Measurements from ENCODE around the gene JMJD6. TPM values are rescaled to one million over a fixed set of nuclear protein-coding genes. Genes with fewer than 3 reads are reported as not detected.

The JMJD6 gene
- total RNA-seq, 1 experiment from 2014 or later = 28.9 TPM

GRCh38 chr17:76733618-76733957 is 7.2 kb upstream of the JMJD6 start:
- TF ChIP-seq, protein P1, sequence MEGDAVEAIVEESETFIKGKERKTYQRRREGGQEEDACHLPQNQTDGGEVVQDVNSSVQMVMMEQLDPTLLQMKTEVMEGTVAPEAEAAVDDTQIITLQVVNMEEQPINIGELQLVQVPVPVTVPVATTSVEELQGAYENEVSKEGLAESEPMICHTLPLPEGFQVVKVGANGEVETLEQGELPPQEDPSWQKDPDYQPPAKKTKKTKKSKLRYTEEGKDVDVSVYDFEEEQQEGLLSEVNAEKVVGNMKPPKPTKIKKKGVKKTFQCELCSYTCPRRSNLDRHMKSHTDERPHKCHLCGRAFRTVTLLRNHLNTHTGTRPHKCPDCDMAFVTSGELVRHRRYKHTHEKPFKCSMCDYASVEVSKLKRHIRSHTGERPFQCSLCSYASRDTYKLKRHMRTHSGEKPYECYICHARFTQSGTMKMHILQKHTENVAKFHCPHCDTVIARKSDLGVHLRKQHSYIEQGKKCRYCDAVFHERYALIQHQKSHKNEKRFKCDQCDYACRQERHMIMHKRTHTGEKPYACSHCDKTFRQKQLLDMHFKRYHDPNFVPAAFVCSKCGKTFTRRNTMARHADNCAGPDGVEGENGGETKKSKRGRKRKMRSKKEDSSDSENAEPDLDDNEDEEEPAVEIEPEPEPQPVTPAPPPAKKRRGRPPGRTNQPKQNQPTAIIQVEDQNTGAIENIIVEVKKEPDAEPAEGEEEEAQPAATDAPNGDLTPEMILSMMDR (conservative IDR thresholded peaks at IDR 0.05) = no peak
- H3K27me3 ChIP-seq (ENCODE audit: insufficient read depth, low read length) = no peaks in the 10 kb centered on the region
- Mint-ChIP-seq H3K4me1 (peaks cover 23 to 27% of the 10 kb centered on the region in 2 experiments), H3K27ac (peak overlapping the region in 1 of 3 experiments; percentile 90; a peak in 1 of 7 replicates), H3K36me3 (ENCODE audit: insufficient read depth in 1 of 3, low read depth in 3 of 3) (peaks cover 39 to 66% (median 45%) of the 10 kb centered on the region in 3 experiments), H3K27me3 (ENCODE audit: low read depth) (peaks cover 2% of the 10 kb centered on the region), H3K9me3 (peaks cover 3 to 7% of the 10 kb centered on the region in 2 experiments; a peak in 2 of 5 replicates), H3K4me3 (peak overlapping the region; percentile 99 to 100)
- H2AFZ ChIP-seq (ENCODE audit: low read length) = no peak overlapping the region
- no peak overlapping the region for H4K8ac ChIP-seq (replicated peaks; ENCODE audit: insufficient read length, low read depth, low read length)
- H2BK20ac ChIP-seq (ENCODE audit: low read depth, low read length, poor library complexity, severe bottlenecking) = no peak overlapping the region
- H3K23me2 ChIP-seq (ENCODE audit: insufficient read length, low read depth, low read length, poor library complexity, severe bottlenecking) = no peaks in the 10 kb centered on the region
- WGBS (ENCODE audit: extremely low coverage, insufficient read length, low lambda C conversion rate) = no CpG with 5 or more reads among the region's 1 CpG
- no peak overlapping the region for H3T11ph ChIP-seq (ENCODE audit: low read length)
- H2BK12ac ChIP-seq (ENCODE audit: insufficient read length, low read depth, low read length) = no peak overlapping the region
- no peak overlapping the region for H2BK5ac ChIP-seq (ENCODE audit: insufficient read length, low read length)
- H3K4me2 ChIP-seq (ENCODE audit: insufficient read depth, insufficient read length, low read length) = peak overlapping the region; percentile 71
- H3K23ac ChIP-seq (ENCODE audit: insufficient read length, low read depth, low read length) = no peak overlapping the region
- H3K79me2 ChIP-seq (ENCODE audit: insufficient read depth, low read length) = peaks cover 19% of the 10 kb centered on the region; the same call in 1 of the 2 replicates
- no peak overlapping the region for H3K27ac ChIP-seq (ENCODE audit: insufficient read length, low read depth, low read length)
- H4K91ac ChIP-seq (ENCODE audit: insufficient read length, low read depth, low read length) = no peak overlapping the region
- no peak overlapping the region for H3K14ac ChIP-seq (ENCODE audit: insufficient read depth, low read length)
- no peaks in the 10 kb centered on the region for H3K4me1 ChIP-seq (ENCODE audit: insufficient read depth, low read length)
- no peak for DNase-seq
- H2BK120ac ChIP-seq (ENCODE audit: low read depth, low read length, poor library complexity, severe bottlenecking) = no peak overlapping the region
- H2BK15ac ChIP-seq (ENCODE audit: low read depth, low read length) = no peak overlapping the region
- no peak overlapping the region for H2AK5ac ChIP-seq (ENCODE audit: insufficient read length, low read length)
- no peak overlapping the region for H3K56ac ChIP-seq (ENCODE audit: insufficient read length, low read depth, low read length)
- H3K4ac ChIP-seq (ENCODE audit: low read depth, low read length) = no peak overlapping the region
- no peaks in the 10 kb centered on the region for H3K79me1 ChIP-seq (ENCODE audit: insufficient read depth, low read depth, low read length, poor library complexity, severe bottlenecking)
- H3K9ac ChIP-seq (ENCODE audit: extremely low read depth, insufficient read length, low read length) = no peak overlapping the region
- no peaks in the 10 kb centered on the region for H4K20me1 ChIP-seq (ENCODE audit: control insufficient read depth, insufficient read depth, insufficient read length)
- no peak overlapping the region for H3K18ac ChIP-seq (ENCODE audit: insufficient read length, low read depth, low read length)
- no peaks in the 10 kb centered on the region for H3K9me3 ChIP-seq (ENCODE audit: control insufficient read depth, low read depth, low read length)
- H4K5ac ChIP-seq (ENCODE audit: insufficient read length, low read depth, low read length) = no peak overlapping the region

Data from H9 (cell line).